HFFc6 (cell line): Measurements from ENCODE around the gene ZBTB1. TPM values are rescaled to one million over a fixed set of nuclear protein-coding genes. Genes with fewer than 3 reads are reported as not detected.

ENCODE experiments used
- DNase-seq: peaks from one replicate; pipeline ENCODE4 v3.0.0-alpha.2; 2018
- H3K27ac Mint-ChIP-seq: 2 replicates; pipeline ENCODE4 v1.8.0; 2020; ENCODE audit warnings: mild to moderate bottlenecking, mixed read lengths
- H3K27me3 Mint-ChIP-seq: 2 replicates; pipeline ENCODE4 v1.8.0; 2021; ENCODE audit warnings: mild to moderate bottlenecking, moderate library complexity, mixed read lengths; ENCODE audit not compliant: insufficient read depth
- H3K36me3 Mint-ChIP-seq: 2 replicates; pipeline ENCODE4 v1.8.0; 2021; ENCODE audit warnings: low read depth, mixed read lengths
- H3K4me1 Mint-ChIP-seq: 2 replicates; pipeline ENCODE4 v1.8.0; 2020; ENCODE audit warnings: low read depth, mixed read lengths
- H3K4me3 Mint-ChIP-seq: 2 replicates; pipeline ENCODE4 v1.8.0; 2020; ENCODE audit warnings: mild to moderate bottlenecking, moderate library complexity, mixed read lengths
- H3K9me3 Mint-ChIP-seq: 2 replicates; pipeline ENCODE4 v1.8.0; 2020; ENCODE audit warnings: mild to moderate bottlenecking, mixed read lengths
- total RNA-seq, 6 experiments: library from RNA; stranded (reverse); fragmentation: NEBNext Ultra II Directional; extraction: Animal tissue kit (Norgen Biotek cat#: 25700); gene quantifications; 2 replicates in 1 of 6; 3 replicates in 5 of 6; pipeline ENCODE4 v1.2.3, GENCODE V29; 2021
- TF ChIP-seq, protein P1 (sequence below): fragments of 200-600 bp; sonication (generic); IDR thresholded peaks from 2 replicates; pipeline ENCODE4 v1.5.0; 2021; ENCODE audit warnings: antibody characterized with exemption, mild to moderate bottlenecking

Gene ZBTB1
- total RNA-seq, 6 experiments from 2014 or later: 22.3 to 29.3 (median 25.5) TPM

GRCh38 chr14:64468451-64468850, 36.1 kb upstream of the ZBTB1 start:
- Mint-ChIP-seq H3K4me1 (peaks cover 19% of the 10 kb centered on the region), H3K27me3 (no peaks in the 10 kb centered on the region), H3K27ac (no peak overlapping the region), H3K9me3 (no peaks in the 10 kb centered on the region), H3K4me3 (no peak overlapping the region), H3K36me3 (no peaks in the 10 kb centered on the region)
- no peak for DNase-seq
- TF ChIP-seq, protein P1, sequence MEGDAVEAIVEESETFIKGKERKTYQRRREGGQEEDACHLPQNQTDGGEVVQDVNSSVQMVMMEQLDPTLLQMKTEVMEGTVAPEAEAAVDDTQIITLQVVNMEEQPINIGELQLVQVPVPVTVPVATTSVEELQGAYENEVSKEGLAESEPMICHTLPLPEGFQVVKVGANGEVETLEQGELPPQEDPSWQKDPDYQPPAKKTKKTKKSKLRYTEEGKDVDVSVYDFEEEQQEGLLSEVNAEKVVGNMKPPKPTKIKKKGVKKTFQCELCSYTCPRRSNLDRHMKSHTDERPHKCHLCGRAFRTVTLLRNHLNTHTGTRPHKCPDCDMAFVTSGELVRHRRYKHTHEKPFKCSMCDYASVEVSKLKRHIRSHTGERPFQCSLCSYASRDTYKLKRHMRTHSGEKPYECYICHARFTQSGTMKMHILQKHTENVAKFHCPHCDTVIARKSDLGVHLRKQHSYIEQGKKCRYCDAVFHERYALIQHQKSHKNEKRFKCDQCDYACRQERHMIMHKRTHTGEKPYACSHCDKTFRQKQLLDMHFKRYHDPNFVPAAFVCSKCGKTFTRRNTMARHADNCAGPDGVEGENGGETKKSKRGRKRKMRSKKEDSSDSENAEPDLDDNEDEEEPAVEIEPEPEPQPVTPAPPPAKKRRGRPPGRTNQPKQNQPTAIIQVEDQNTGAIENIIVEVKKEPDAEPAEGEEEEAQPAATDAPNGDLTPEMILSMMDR: no peak

DNA sequence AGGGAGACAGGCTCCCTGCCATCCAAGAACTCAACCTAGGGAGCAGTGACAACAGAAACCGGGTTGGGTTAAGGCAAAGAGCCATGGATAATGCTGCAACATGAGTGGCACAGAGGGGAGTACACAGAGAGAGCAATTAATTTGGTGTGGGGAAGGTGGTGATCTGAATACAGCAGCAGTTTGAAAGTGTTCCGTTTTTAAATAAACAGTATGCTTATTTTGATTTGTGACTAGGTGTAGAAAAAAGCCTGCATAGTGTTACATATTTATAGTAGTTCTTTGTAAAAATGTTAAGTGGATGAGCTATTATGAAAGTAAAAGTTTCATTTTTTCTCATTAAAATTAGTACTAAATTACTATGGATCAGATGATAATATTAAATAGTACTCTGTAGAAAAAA, 30.5 kb upstream of the ZBTB1 start:
- Mint-ChIP-seq H3K27me3 (no peaks in the 10 kb centered on the region), H3K4me3 (no peak overlapping the region), H3K4me1 (no peaks in the 10 kb centered on the region), H3K36me3 (no peaks in the 10 kb centered on the region), H3K27ac (no peak overlapping the region), H3K9me3 (no peaks in the 10 kb centered on the region)
- TF ChIP-seq, protein P1: no peak
- DNase-seq: no peak

DNA sequence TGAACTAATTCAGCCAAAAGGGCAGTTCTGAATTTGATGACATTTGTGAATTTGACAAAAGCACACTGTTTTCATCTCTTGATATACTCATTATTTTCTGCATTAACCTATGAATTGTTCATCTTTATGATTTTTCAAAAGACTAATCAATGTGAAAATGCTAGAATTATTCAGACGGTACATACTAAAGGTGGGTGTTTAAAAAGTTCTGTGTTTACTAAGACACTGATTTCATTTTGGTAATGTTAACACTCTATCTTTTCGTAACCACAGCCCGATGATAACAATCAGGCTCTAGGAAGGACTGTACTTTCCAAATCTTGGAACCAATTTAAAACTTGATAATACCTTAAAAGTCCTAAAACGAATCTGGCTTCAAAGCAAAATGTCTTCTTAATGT, 29.9 kb upstream of the ZBTB1 start:
- TF ChIP-seq, protein P1: no peak
- DNase-seq: no peak
- no peaks in the 10 kb centered on the region for H3K36me3 Mint-ChIP-seq
- no peaks in the 10 kb centered on the region for H3K9me3 Mint-ChIP-seq
- no peaks in the 10 kb centered on the region for H3K4me1 Mint-ChIP-seq
- no peaks in the 10 kb centered on the region for H3K27me3 Mint-ChIP-seq
- H3K27ac Mint-ChIP-seq: no peak overlapping the region
- no peak overlapping the region for H3K4me3 Mint-ChIP-seq

GRCh38 chr14:64475585-64476273, 28.8 kb upstream of the ZBTB1 start:
- Mint-ChIP-seq H3K36me3 (no peaks in the 10 kb centered on the region), H3K4me3 (no peak overlapping the region), H3K4me1 (no peaks in the 10 kb centered on the region), H3K27ac (no peak overlapping the region), H3K9me3 (no peaks in the 10 kb centered on the region), H3K27me3 (no peaks in the 10 kb centered on the region)
- TF ChIP-seq, protein P1: no peak
- DNase-seq: no peak

DNA sequence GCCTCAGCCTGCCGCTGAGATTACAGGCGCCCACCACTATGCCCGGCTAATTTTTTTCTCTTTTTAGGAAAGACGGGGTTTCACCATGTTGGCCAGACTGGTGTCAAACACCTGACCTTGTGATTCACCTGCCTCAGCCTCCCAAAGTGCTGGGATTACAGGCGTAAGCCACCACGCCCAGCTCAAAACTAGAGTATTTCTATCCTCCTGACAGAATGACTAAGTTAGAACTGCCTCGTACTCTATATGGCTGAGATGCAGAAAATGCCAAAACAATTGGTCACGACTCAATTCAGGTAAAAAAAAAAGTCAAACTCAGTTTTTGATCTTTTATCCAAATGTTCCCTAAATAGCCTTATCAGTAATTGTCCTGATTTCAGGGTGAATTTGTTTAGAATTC, 28.1 kb upstream of the ZBTB1 start:
- DNase-seq: no peak
- Mint-ChIP-seq H3K27me3 (no peaks in the 10 kb centered on the region), H3K9me3 (no peaks in the 10 kb centered on the region), H3K36me3 (no peaks in the 10 kb centered on the region), H3K4me3 (no peak overlapping the region), H3K4me1 (no peaks in the 10 kb centered on the region), H3K27ac (no peak overlapping the region)
- TF ChIP-seq, protein P1: no peak
